BJ (cell line): ENCODE measurements around the gene SMIM13. TPM values are rescaled to one million over a fixed set of nuclear protein-coding genes. Genes with fewer than 3 reads are reported as not detected.

Experiments used
- CTCF ChIA-PET: fragments of 350-600 bp; formaldehyde crosslinking; extraction: SDS; loops from one replicate; lab custom pipeline; 2021; ENCODE audit warnings: antibody characterized with exemption, inconsistent platforms; lab: Yijun Ruan, JAX
- POLR2A ChIA-PET: fragments of 300-600 bp; sonication (Branson Sonifier 250); formaldehyde crosslinking; extraction: SDS; loops from one replicate; lab custom pipeline; 2021; ENCODE audit warnings: antibody characterized with exemption; lab: Charles Lee
- DNase-seq: peaks from one replicate; pipeline ENCODE4 v3.0.0-alpha.2; 2011; ENCODE audit warnings: low read depth
- H3K27me3 ChIP-seq: 2 replicates; pipeline ENCODE4 v1.6.0; 2011; ENCODE audit warnings: low read length; ENCODE audit not compliant: control insufficient read depth, insufficient read depth
- H3K36me3 ChIP-seq: 2 replicates; pipeline ENCODE4 v1.5.1; 2011; ENCODE audit warnings: low read length; ENCODE audit not compliant: control insufficient read depth, insufficient read depth
- H3K4me3 ChIP-seq: 2 replicates; pipeline ENCODE4 v1.5.1; 2011; ENCODE audit warnings: low read depth, mild to moderate bottlenecking, control low read depth, low read length
- polyA plus RNA-seq: library from polyadenylated mRNA; depleted of rRNA; stranded (reverse); fragments of >200 nt; gene quantifications from 2 replicates; pipeline ENCODE4 v1.2.3, GENCODE V29; 2011; rRNA removed
- small RNA-seq: library from RNA; depleted of rRNA; stranded (forward); fragments of <200 nt; gene quantifications from one replicate; pipeline ENCODE3, GENCODE V24; 2012; ENCODE audit warnings: low replicate concordance, low read depth; ENCODE audit not compliant: insufficient read length
- TF ChIP-seq, protein P1 (sequence below): IDR thresholded peaks from 2 replicates; pipeline ENCODE4 v1.5.1; 2011; ENCODE audit warnings: low read depth, mild to moderate bottlenecking, control low read depth, inconsistent platforms, low read length, moderate library complexity; ENCODE audit not compliant: insufficient read depth

SMIM13 gene
- polyA plus RNA-seq, 1 experiment, result 3.0 TPM

DNA sequence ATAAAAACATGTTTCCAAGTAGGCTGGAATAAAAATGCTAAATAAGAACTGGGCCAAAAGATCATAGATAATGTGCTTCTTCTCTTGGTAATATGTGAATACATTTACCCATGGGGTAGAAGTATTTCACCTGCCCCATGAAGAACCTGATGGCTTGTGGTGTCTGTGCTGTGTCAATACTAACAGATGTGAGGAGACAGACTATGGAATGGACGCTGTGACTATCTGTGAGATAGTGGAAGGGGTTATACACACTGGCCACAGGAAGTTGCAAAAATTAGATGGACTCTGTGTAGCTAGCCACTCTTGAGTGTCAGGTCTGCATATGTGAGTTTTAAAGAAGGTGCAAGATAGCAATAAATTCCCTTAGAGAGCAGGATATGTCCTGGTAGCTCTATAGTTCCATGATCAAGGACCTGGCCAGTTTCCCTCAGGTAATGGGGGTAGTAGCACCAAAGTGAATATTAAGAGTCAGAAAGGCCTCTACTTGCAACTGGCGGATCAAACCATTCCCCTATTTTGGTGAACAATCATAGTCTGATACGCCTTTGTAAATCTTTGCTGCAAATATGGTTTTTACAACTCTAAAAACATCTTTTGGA is 90.2 kb downstream of the SMIM13 start:
- Histone ChIP-seq H3K4me3 (no peak overlapping the region), H3K36me3 (peaks cover 22% of the 10 kb centered on the region), H3K27me3 (no peaks in the 10 kb centered on the region)
- TF ChIP-seq, protein P1, sequence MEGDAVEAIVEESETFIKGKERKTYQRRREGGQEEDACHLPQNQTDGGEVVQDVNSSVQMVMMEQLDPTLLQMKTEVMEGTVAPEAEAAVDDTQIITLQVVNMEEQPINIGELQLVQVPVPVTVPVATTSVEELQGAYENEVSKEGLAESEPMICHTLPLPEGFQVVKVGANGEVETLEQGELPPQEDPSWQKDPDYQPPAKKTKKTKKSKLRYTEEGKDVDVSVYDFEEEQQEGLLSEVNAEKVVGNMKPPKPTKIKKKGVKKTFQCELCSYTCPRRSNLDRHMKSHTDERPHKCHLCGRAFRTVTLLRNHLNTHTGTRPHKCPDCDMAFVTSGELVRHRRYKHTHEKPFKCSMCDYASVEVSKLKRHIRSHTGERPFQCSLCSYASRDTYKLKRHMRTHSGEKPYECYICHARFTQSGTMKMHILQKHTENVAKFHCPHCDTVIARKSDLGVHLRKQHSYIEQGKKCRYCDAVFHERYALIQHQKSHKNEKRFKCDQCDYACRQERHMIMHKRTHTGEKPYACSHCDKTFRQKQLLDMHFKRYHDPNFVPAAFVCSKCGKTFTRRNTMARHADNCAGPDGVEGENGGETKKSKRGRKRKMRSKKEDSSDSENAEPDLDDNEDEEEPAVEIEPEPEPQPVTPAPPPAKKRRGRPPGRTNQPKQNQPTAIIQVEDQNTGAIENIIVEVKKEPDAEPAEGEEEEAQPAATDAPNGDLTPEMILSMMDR, result no peak
- DNase-seq, result no peak
- ChIA-PET CTCF (no interaction called here), POLR2A (no interaction called here)

DNA sequence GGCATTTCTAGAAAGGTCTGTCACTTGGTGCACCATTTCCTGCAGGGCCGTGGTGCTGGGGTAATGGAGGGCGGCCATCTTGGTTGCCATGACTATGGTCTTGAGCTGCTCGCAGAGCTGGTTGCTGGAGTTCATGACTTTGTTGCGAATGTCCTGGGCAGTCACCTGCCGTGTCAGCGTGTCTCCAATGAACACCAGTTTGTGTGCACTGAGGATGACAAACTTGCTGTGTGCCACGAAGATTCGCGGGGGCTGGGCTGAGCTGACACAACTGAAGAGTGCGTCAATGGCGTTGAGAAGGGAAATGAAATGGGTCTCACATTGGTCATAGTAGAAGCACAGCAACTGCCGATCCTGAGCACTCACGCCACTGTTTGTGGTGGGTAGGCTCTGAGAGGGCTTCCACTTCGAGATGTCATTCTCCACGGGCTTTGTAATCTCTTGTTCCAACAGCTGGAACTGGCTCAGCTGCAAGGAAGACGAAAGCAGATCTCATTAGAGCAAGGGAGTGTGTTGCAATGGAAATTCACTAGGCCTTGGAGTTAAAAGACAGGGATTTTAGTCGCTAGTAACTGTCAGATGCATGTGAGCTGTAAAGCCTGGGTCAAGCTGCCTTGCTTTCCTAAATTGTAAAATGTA is 91.7 kb downstream of the SMIM13 start:
- CTCF ChIA-PET, result interaction anchor here (0.6 to 1.4 kb wide), 3 partner anchors 13 to 94 kb away, joined by 3 read pairs; no protein-coding TSS in a partner anchor
- H3K36me3 ChIP-seq, result peaks cover 30% of the 10 kb centered on the region
- TF ChIP-seq, protein P1, result no peak
- no peaks in the 10 kb centered on the region for H3K27me3 ChIP-seq
- H3K4me3 ChIP-seq, result no peak overlapping the region
- no peak for DNase-seq
- POLR2A ChIA-PET, result no interaction called here

DNA sequence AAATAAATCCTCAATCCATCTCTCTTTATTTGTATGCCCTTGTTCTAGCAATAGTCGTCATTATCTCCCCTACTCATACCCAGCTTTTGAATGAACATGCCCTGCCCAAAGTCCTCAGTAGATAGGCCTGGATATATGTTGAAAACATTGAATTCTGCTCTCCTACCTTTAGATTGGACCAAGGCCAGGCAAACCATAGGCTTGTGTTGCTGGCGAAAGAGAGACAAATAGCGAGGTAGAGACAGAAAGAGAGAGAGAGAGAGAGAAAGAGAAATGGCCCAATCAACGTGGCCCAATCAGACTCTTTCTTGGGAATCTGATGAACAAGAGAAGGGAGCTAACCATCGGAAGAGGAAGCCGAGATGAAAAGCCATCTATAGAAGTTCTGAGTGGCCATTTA is 93.7 kb downstream of the SMIM13 start:
- no peak for DNase-seq
- CTCF ChIA-PET, result interaction anchor here (1.0 to 2.2 kb wide), 2 partner anchors 15 to 309 kb away, joined by 5 to 7 read pairs; no protein-coding TSS in a partner anchor
- TF ChIP-seq, protein P1, result no peak
- Histone ChIP-seq H3K27me3 (no peaks in the 10 kb centered on the region), H3K36me3 (peaks cover 35% of the 10 kb centered on the region), H3K4me3 (no peak overlapping the region)
- POLR2A ChIA-PET, result no interaction called here

Small RNAs within 50 kb of the gene (small RNA-seq; reads per million reads assigned to genes)
- not detected for gene AL136139.1

Other genes starting within 250 kb of the SMIM13 start
- gene GCM2, start 211.8 kb upstream of the SMIM13 start, polyA plus RNA-seq, result not detected in 2 replicates
- gene SYCP2L, start 206.8 kb upstream of the SMIM13 start, polyA plus RNA-seq, result 0.04 TPM in 1 of 2 replicates, not detected in the other
- 0.17 and 0.21 TPM in 2 replicates for gene ELOVL2, start 49.5 kb upstream of the SMIM13 start, polyA plus RNA-seq
- gene ERVFRD-1, start 17.9 kb downstream of the SMIM13 start, polyA plus RNA-seq, result not detected in 2 replicates
- gene NEDD9, start 138.8 kb downstream of the SMIM13 start, polyA plus RNA-seq, result 21.3 and 25.6 TPM in 2 replicates